Neural progenitor cell (in vitro differentiated cells): ENCODE results near the gene RPL29.

ENCODE experiments used
- EZH2 ChIP-seq: fragments of 200-600 bp; sonication (generic); IDR thresholded peaks from 2 replicates; pipeline ENCODE4 v1.6.1; 2017; ENCODE audit warnings: antibody characterized with exemption, mild to moderate bottlenecking, moderate library complexity
- EZH2phosphoT487 ChIP-seq: fragments of 200-600 bp; sonication (generic); IDR thresholded peaks from 2 replicates; pipeline ENCODE4 v1.6.1; 2017; ENCODE audit warnings: antibody characterized with exemption
- TF ChIP-seq, protein P1 (sequence below): fragments of 200-600 bp; sonication (generic); IDR thresholded peaks from 2 replicates; pipeline ENCODE4 v1.5.1; 2017; ENCODE audit warnings: antibody characterized with exemption, mild to moderate bottlenecking

DNA sequence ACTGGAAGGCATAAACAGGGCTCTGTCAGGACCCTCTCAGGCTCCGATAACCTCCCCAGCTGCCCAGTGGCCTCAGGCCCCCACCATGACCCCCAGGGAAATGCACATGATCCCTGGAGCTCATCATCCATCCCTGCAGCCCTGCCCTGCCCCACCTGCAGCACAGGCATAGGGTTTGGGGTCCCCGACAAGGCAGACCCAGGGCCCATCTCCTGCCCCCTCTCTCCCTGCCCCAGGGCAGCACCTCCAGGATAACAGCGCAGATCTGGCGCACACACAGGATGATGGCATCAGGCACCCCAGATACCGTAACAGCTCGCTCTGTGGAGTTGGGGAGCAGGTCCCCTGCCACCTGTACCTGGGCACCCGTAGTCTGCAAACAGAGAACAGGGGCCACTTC lies 36.0 kb downstream of the RPL29 start:
- TF ChIP-seq, protein P1, sequence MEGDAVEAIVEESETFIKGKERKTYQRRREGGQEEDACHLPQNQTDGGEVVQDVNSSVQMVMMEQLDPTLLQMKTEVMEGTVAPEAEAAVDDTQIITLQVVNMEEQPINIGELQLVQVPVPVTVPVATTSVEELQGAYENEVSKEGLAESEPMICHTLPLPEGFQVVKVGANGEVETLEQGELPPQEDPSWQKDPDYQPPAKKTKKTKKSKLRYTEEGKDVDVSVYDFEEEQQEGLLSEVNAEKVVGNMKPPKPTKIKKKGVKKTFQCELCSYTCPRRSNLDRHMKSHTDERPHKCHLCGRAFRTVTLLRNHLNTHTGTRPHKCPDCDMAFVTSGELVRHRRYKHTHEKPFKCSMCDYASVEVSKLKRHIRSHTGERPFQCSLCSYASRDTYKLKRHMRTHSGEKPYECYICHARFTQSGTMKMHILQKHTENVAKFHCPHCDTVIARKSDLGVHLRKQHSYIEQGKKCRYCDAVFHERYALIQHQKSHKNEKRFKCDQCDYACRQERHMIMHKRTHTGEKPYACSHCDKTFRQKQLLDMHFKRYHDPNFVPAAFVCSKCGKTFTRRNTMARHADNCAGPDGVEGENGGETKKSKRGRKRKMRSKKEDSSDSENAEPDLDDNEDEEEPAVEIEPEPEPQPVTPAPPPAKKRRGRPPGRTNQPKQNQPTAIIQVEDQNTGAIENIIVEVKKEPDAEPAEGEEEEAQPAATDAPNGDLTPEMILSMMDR = no peak
- TF ChIP-seq EZH2 (no peak), EZH2phosphoT487 (no peak)
